Forelimb muscle (tissue), 1 donor: ENCODE measurements around the gene TSPAN32. TPM values are rescaled to one million over a fixed set of nuclear protein-coding genes. Genes with fewer than 3 reads are reported as not detected.
"Not testable (repeated sequence)": the region's sequence is repeated elsewhere in the genome, so short reads cannot be mapped to it uniquely, and the experiment has no call there.

Experiments used
- DNase-seq: peaks from one replicate; pipeline ENCODE4 v3.0.0-alpha.2; 2013; ENCODE audit warnings: low read depth
- polyA plus RNA-seq: library from polyadenylated mRNA; unstranded; fragments of 120-200 nt; gene quantifications from one replicate; pipeline ENCODE4 v1.2.1, GENCODE V29; 2013; ENCODE audit not compliant: insufficient read length

TSPAN32 gene
- polyA plus RNA-seq, 1 donor = 3.0 TPM

- DNase-seq = no peak
Observed at GRCh38 chr11:2363577-2364370, 62.0 kb downstream of the TSPAN32 start.

GRCh38 chr11:2364386-2364785 lies 62.6 kb downstream of the TSPAN32 start:
- not testable (repeated sequence) for DNase-seq

- no peak for DNase-seq
Observed at GRCh38 chr11:2365571-2366210, 63.9 kb downstream of the TSPAN32 start.

- no peak for DNase-seq
Observed at GRCh38 chr11:2366276-2366675, 64.5 kb downstream of the TSPAN32 start.

GRCh38 chr11:2366733-2367132 lies 64.9 kb downstream of the TSPAN32 start:
- no peak for DNase-seq

- DNase-seq = no peak
Observed at GRCh38 chr11:2367266-2368160, 65.7 kb downstream of the TSPAN32 start.

Other genes with a start within 250 kb of the TSPAN32 start
- gene IGF2, start 162.6 kb upstream of the TSPAN32 start, polyA plus RNA-seq = 3,671 TPM
- gene INS, start 140.8 kb upstream of the TSPAN32 start, polyA plus RNA-seq = not detected
- 0.33 TPM for gene TH, start 130.2 kb upstream of the TSPAN32 start, polyA plus RNA-seq
- gene ASCL2, start 31.4 kb upstream of the TSPAN32 start, polyA plus RNA-seq = 0.10 TPM
- 3.1 TPM for gene C11orf21, start 95 bp upstream of the TSPAN32 start, polyA plus RNA-seq
- 447 TPM for gene CD81, start 75.3 kb downstream of the TSPAN32 start, polyA plus RNA-seq
- gene TSSC4, start 98.7 kb downstream of the TSPAN32 start, polyA plus RNA-seq = 20.3 TPM
- gene TRPM5, start 142.5 kb downstream of the TSPAN32 start, polyA plus RNA-seq = 0.04 TPM
- gene KCNQ1, start 143.0 kb downstream of the TSPAN32 start, polyA plus RNA-seq = 2.1 TPM